ENCODE results near the gene CHEK1.

CHEK1 gene

GRCh38 chr11:125688066-125688465, 63.1 kb downstream of the CHEK1 start:
- no peak for DNase-seq (ENCODE audit: low spot score)
- in situ Hi-C loops (cut with MboI; ENCODE audit: low pct_unique_long_range_greater_than_20kb, low sequenced_read_pairs, unreplicated experiment) = no loop called here
- no peak for TF ChIP-seq CTCF (IDR thresholded peaks at IDR 0.05; ENCODE audit: extremely low read depth, insufficient read depth, missing control alignments)

GRCh38 chr11:125688632-125689031, 63.7 kb downstream of the CHEK1 start:
- no peak for DNase-seq (ENCODE audit: low spot score)
- in situ Hi-C loops (cut with MboI; ENCODE audit: low pct_unique_long_range_greater_than_20kb, low sequenced_read_pairs, unreplicated experiment) = no loop called here
- TF ChIP-seq CTCF (IDR thresholded peaks at IDR 0.05; ENCODE audit: extremely low read depth, insufficient read depth, missing control alignments) = no peak

DNA sequence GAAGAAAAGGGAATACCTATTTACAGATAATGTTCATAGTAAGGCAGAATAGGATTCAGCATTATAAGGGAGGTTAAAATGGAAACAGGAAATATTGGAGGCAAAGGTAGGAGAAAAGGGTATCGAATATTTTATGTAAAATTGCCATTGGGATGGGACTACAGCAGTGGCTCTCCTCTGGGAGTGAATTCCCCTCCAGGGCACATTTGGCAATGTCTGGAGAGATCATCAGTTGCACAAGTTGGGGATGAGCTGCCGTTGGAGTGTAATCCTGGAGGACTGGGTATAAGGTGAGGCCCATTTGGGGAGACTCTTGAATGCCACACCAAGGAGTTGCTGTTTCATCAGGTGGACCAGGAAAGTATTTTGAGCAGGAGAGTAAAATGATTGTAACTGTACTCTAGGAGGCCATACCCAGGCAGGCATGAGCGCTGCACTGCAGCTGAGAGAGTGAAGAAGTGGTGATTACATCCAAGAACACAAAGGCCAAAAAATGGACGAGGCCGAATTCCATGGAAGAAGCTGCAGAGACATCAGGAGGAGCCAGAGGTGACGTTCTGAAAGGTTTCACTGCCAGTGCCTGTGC, 64.4 kb downstream of the CHEK1 start:
- in situ Hi-C loops (cut with MboI; ENCODE audit: low pct_unique_long_range_greater_than_20kb, low sequenced_read_pairs, unreplicated experiment) = no loop called here
- DNase-seq (ENCODE audit: low spot score) = no peak
- no peak for TF ChIP-seq CTCF (IDR thresholded peaks at IDR 0.05; ENCODE audit: extremely low read depth, insufficient read depth, missing control alignments)

GRCh38 chr11:125690006-125690405, 65.0 kb downstream of the CHEK1 start:
- TF ChIP-seq CTCF (IDR thresholded peaks at IDR 0.05; ENCODE audit: extremely low read depth, insufficient read depth, missing control alignments) = no peak
- in situ Hi-C loops (cut with MboI; ENCODE audit: low pct_unique_long_range_greater_than_20kb, low sequenced_read_pairs, unreplicated experiment) = no loop called here
- no peak for DNase-seq (ENCODE audit: low spot score)

- in situ Hi-C loops (cut with MboI; ENCODE audit: low pct_unique_long_range_greater_than_20kb, low sequenced_read_pairs, unreplicated experiment) = no loop called here
- no peak for DNase-seq (ENCODE audit: low spot score)
- no peak for TF ChIP-seq CTCF (IDR thresholded peaks at IDR 0.05; ENCODE audit: extremely low read depth, insufficient read depth, missing control alignments)
These were observed 67.9 kb downstream of the CHEK1 start for GRCh38 chr11:125692887-125693286.

- in situ Hi-C loops (cut with MboI; ENCODE audit: low pct_unique_long_range_greater_than_20kb, low sequenced_read_pairs, unreplicated experiment) = no loop called here
- TF ChIP-seq CTCF (IDR thresholded peaks at IDR 0.05; ENCODE audit: extremely low read depth, insufficient read depth, missing control alignments) = no peak
- no peak for DNase-seq (ENCODE audit: low spot score)
These were observed 70.0 kb downstream of the CHEK1 start for GRCh38 chr11:125694951-125695350.

All from GM13977 (cell line).